ENCODE data around the gene TMEM108. TPM values are rescaled to one million over a fixed set of nuclear protein-coding genes. Genes with fewer than 3 reads are reported as not detected.

TMEM108 gene
- total and polyA plus RNA-seq, 10 of the 15 experiments (the other 5 are each of a cell fraction or from before 2014, with no cell fraction given): 0.02 to 0.58 (median 0.12) TPM; not detected in 5

GRCh38 chr3:133041524-133041829 is 3.3 kb downstream of the TMEM108 start:
- Histone ChIP-seq H3K4me1 (ENCODE audit: control insufficient read depth, insufficient read depth, low read length) (no peaks in the 10 kb centered on the region), H3K27ac (ENCODE audit: control insufficient read depth, insufficient read depth) (no peak overlapping the region), H2AFZ (ENCODE audit: control insufficient read depth, low read depth, low read length) (no peak overlapping the region), H3K79me2 (ENCODE audit: control insufficient read depth, insufficient read depth, low read length) (no peaks in the 10 kb centered on the region), H3K27me3 (replicated peaks in 1 of 2; ENCODE audit: control insufficient read depth in 2 of 2, insufficient read depth in 2 of 2, low read length in 1 of 2) (peaks cover 7 to 14% of the 10 kb centered on the region in 2 experiments), H3K9me3 (replicated peaks; ENCODE audit: control insufficient read depth, insufficient read depth, low read length) (no peaks in the 10 kb centered on the region), H3K4me3 (no peak overlapping the region), H3K9ac (ENCODE audit: control insufficient read depth, insufficient read depth, low read length) (no peak overlapping the region), H4K20me1 (ENCODE audit: control insufficient read depth, insufficient read depth) (no peaks in the 10 kb centered on the region), H3K36me3 (ENCODE audit: control insufficient read depth in 2 of 2, insufficient read depth in 2 of 2, low read length in 1 of 2) (no peaks in the 10 kb centered on the region), H3K4me2 (ENCODE audit: control insufficient read depth, insufficient read depth) (no peak overlapping the region)
- in situ Hi-C loops (cut with MboI) (loop anchor here (5.0 kb wide), 1 partner anchor 346 kb away; no protein-coding TSS in a partner anchor), intact Hi-C loops (cut with micrococcal nuclease; ENCODE audit: unreplicated experiment) (loop anchor here (1.0 to 5.0 kb wide), 5 partner anchors 236 to 382 kb away; no protein-coding TSS in a partner anchor)
- TF ChIP-seq ZNF384 (IDR thresholded peaks at IDR 0.05; ENCODE audit: borderline replicate concordance, low read depth, low read length): no peak
- TF ChIP-seq STAT1 (conservative IDR thresholded peaks at IDR 0.05): no peak
- no peak for TF ChIP-seq SUPT20H (IDR thresholded peaks at IDR 0.05; ENCODE audit: borderline replicate concordance, control insufficient read depth, low read depth, low read length)
- TF ChIP-seq, protein P1, sequence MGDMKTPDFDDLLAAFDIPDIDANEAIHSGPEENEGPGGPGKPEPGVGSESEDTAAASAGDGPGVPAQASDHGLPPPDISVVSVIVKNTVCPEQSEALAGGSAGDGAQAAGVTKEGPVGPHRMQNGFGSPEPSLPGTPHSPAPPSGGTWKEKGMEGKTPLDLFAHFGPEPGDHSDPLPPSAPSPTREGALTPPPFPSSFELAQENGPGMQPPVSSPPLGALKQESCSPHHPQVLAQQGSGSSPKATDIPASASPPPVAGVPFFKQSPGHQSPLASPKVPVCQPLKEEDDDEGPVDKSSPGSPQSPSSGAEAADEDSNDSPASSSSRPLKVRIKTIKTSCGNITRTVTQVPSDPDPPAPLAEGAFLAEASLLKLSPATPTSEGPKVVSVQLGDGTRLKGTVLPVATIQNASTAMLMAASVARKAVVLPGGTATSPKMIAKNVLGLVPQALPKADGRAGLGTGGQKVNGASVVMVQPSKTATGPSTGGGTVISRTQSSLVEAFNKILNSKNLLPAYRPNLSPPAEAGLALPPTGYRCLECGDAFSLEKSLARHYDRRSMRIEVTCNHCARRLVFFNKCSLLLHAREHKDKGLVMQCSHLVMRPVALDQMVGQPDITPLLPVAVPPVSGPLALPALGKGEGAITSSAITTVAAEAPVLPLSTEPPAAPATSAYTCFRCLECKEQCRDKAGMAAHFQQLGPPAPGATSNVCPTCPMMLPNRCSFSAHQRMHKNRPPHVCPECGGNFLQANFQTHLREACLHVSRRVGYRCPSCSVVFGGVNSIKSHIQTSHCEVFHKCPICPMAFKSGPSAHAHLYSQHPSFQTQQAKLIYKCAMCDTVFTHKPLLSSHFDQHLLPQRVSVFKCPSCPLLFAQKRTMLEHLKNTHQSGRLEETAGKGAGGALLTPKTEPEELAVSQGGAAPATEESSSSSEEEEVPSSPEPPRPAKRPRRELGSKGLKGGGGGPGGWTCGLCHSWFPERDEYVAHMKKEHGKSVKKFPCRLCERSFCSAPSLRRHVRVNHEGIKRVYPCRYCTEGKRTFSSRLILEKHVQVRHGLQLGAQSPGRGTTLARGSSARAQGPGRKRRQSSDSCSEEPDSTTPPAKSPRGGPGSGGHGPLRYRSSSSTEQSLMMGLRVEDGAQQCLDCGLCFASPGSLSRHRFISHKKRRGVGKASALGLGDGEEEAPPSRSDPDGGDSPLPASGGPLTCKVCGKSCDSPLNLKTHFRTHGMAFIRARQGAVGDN (IDR thresholded peaks at IDR 0.05): no peak
- TF ChIP-seq TCF3 (IDR thresholded peaks at IDR 0.05; ENCODE audit: borderline replicate concordance, insufficient read depth, low read depth, low read length): no peak
- no peak for TF ChIP-seq RAD21 (IDR thresholded peaks at IDR 0.05; ENCODE audit: insufficient read depth, low read depth, low read length)
- TF ChIP-seq, protein P2, sequence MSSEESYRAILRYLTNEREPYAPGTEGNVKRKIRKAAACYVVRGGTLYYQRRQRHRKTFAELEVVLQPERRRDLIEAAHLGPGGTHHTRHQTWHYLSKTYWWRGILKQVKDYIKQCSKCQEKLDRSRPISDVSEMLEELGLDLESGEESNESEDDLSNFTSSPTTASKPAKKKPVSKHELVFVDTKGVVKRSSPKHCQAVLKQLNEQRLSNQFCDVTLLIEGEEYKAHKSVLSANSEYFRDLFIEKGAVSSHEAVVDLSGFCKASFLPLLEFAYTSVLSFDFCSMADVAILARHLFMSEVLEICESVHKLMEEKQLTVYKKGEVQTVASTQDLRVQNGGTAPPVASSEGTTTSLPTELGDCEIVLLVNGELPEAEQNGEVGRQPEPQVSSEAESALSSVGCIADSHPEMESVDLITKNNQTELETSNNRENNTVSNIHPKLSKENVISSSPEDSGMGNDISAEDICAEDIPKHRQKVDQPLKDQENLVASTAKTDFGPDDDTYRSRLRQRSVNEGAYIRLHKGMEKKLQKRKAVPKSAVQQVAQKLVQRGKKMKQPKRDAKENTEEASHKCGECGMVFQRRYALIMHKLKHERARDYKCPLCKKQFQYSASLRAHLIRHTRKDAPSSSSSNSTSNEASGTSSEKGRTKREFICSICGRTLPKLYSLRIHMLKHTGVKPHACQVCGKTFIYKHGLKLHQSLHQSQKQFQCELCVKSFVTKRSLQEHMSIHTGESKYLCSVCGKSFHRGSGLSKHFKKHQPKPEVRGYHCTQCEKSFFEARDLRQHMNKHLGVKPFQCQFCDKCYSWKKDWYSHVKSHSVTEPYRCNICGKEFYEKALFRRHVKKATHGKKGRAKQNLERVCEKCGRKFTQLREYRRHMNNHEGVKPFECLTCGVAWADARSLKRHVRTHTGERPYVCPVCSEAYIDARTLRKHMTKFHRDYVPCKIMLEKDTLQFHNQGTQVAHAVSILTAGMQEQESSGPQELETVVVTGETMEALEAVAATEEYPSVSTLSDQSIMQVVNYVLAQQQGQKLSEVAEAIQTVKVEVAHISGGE (CRISPR knock-in tag; IDR thresholded peaks at IDR 0.05): no peak
- TF ChIP-seq SPI1 (IDR thresholded peaks at IDR 0.05; ENCODE audit: borderline replicate concordance, insufficient read depth, low read depth, low read length): no peak
- TF ChIP-seq, protein P3, sequence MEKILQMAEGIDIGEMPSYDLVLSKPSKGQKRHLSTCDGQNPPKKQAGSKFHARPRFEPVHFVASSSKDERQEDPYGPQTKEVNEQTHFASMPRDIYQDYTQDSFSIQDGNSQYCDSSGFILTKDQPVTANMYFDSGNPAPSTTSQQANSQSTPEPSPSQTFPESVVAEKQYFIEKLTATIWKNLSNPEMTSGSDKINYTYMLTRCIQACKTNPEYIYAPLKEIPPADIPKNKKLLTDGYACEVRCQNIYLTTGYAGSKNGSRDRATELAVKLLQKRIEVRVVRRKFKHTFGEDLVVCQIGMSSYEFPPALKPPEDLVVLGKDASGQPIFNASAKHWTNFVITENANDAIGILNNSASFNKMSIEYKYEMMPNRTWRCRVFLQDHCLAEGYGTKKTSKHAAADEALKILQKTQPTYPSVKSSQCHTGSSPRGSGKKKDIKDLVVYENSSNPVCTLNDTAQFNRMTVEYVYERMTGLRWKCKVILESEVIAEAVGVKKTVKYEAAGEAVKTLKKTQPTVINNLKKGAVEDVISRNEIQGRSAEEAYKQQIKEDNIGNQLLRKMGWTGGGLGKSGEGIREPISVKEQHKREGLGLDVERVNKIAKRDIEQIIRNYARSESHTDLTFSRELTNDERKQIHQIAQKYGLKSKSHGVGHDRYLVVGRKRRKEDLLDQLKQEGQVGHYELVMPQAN (conservative IDR thresholded peaks at IDR 0.05): no peak
- ChIA-PET CTCF (interaction anchor here (0.7 to 4.2 kb wide), 24 partner anchors 12 to 386 kb away, joined by 3 to 43 read pairs (median 4); no protein-coding TSS in a partner anchor), RAD21 (ENCODE audit: unreplicated experiment) (interaction anchor here (1.0 to 2.2 kb wide), 14 partner anchors 9 to 888 kb away, joined by 3 to 23 read pairs (median 4); partner anchors contain the start of gene ACAD11), POLR2A (no interaction called here), SMC1A (ENCODE audit: uncharacterized antibody, unreplicated experiment) (interaction anchor here (0.8 to 3.3 kb wide), 19 partner anchors 10 to 386 kb away, joined by 3 to 29 read pairs (median 4); no protein-coding TSS in a partner anchor)
- DNase-seq (ENCODE audit: low read depth, low spot score) (no peak), ATAC-seq (no peak; the same call in 2 of the 3 replicates), FAIRE-seq (no peak)
- no TSS peak for BruUV-seq (replicated peaks)
- 21% methylated on average over 6 of the region's 6 CpGs for WGBS (ENCODE audit: insufficient coverage, insufficient replicate concordance, low lambda C conversion rate, missing lambda C conversion rate)

All from GM12878 (cell line).